HG03342 (cell line): ENCODE data around the gene CD44.

ENCODE experiments used
- ATAC-seq: cut with Tn5 transposase; IDR thresholded peaks from one replicate; pipeline ENCODE4 v1.9.1; 2021; ENCODE audit warnings: mild to moderate bottlenecking, moderate library complexity; ENCODE audit not compliant: unreplicated experiment

The CD44 gene

GRCh38 chr11:35250621-35251020 is 111.7 kb downstream of the CD44 start:
- ATAC-seq, result no peak

GRCh38 chr11:35253237-35253636 is 114.3 kb downstream of the CD44 start:
- ATAC-seq, result no peak

DNA sequence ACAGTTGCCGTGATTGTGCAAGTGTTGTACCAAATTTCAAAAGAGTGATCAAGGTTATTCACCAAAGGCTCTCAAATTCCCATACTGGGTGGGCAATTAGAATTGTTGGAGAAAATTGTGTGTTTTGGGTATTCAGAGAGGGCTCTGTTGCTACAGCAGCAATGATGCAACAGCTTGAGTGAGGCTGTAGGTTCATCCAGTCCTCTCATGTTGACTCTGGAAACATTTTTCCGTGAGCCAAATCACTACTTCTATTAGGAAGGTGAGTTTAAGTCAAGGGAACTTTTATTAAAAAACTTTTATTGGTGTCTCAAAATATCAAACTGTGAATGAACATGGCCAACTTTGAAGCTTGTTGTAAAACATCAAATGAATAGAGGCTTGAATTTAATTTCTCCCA is 116.5 kb downstream of the CD44 start:
- no peak for ATAC-seq

- ATAC-seq, result no peak
Measured at GRCh38 chr11:35256296-35256695, 117.3 kb downstream of the CD44 start.

- peak; percentile 99 for ATAC-seq
Measured at GRCh38 chr11:35257281-35257680, 118.3 kb downstream of the CD44 start.

GRCh38 chr11:35259529-35259928 is 120.6 kb downstream of the CD44 start:
- no peak for ATAC-seq

DNA sequence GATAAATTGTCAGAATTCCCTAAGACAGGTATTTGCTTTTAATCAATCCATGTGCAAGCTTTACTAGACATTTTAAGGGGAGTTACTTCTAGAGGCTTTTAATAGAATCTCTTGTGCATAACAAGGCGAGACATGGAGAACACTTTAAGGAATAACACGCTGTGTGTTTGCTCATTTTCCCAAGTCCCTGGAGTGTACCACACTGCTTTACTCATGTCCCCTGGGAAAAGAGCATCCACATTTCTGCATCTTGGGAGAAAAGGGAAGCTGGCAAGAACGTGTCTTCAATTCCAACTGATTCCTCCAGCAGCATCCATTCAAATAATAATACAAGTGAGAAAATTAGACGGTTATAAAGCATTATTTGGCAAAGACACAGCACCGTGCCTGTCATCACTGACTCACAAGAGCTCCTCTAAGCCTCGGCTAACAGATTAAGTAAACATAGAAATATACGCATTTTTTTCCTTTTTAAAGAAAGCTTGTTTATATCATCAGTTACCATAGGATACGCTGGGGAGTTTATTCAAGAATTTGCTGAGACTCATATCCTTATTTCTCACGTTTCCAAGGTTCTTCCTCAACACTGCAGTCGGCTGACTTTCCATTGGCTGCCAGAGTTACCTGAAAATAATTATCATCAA is 121.5 kb downstream of the CD44 start:
- ATAC-seq, result no peak

- ATAC-seq, result no peak
Measured at GRCh38 chr11:35261197-35261596, 122.2 kb downstream of the CD44 start.

GRCh38 chr11:35262056-35262455 is 123.1 kb downstream of the CD44 start:
- ATAC-seq, result no peak

DNA sequence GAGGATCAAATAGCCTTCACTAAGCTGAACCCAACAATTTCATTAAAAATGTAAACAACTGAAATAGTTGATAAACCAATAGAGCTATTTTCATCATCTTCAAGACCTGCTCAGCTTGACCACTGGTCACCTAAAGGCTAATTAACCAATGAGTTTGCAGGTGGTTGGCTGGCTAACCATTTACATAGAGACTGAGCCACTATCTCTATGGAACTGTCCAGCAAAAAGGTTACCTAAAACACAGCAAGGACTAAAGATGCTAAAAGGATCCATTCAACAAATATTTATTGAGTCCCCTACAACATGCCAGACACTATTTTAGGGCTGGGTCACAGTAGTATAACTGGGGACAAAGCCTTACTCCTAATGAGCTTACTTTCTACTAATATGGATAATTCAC is 123.8 kb downstream of the CD44 start:
- no peak for ATAC-seq

DNA sequence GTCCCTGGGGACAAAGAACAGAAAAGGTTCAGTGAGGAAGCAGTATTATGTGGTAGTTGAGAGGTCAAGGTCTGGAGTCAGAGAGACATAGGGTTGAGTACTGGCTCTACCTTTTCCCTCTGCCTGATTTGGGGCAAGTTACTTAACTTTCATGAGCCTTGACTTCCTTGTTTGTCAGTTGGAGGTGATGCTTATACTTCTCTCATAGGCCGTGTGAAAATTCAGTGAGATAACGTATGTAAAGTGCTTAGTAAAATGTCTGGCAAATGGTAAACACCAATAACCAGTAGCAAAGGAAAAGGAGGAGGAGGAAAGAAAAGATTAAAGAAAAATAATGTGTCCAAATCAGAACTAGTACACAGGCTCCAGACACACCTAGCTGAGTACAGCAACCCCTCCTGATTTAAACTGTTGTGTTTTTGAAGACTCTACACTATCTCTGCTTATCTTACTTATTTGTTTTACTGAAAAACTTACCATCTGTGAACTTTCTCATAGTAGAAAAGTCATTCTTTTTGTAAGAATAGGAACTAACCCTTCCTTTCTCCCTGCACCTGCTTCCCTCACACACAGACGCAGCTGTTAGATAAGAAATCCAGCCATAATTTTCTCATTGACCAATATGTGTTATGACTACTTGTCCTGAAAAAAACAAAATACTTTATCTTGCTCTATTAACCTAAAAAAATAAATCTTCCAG is 126.9 kb downstream of the CD44 start:
- no peak for ATAC-seq

DNA sequence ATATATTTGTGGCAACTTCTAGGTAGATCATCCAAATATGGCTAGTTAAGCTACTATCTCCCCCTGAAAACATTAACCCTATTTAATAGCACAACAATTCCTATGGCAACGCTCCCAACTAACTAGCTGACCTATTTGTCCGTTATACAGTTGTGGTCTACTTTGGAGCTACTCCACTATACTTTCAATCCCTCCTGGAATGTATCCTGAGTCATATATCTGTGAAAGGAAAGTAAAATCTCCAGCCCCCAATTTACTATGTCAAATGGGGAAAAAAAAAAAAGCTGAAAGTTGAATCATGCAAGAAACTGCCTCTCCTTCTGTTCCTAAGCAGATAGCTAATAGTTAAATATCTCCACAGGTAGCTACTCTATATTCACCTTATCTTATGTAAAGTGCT is 128.5 kb downstream of the CD44 start:
- no peak for ATAC-seq

- no peak for ATAC-seq
Measured at GRCh38 chr11:35270342-35270741, 131.4 kb downstream of the CD44 start.

DNA sequence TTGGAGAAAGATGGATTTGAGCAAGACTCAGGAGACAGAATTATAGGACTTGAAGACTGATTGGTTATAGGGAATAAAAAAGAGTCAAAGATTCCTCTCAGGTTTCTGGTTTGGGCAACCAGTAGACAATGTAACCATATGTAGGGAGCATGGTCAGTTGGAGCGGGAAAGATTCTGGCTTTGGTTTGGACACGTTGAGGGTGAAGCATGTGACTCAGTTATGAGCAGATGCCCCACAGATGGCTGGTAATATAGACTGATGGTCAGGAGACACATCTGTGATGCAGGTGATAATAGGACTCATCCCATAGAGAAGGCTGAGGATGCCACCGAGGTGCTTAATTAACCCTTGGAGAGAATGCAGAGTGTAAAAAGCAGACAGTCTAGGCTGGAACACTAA is 132.1 kb downstream of the CD44 start:
- no peak for ATAC-seq

GRCh38 chr11:35272391-35272902 is 133.5 kb downstream of the CD44 start:
- ATAC-seq, result peak; percentile 84

DNA sequence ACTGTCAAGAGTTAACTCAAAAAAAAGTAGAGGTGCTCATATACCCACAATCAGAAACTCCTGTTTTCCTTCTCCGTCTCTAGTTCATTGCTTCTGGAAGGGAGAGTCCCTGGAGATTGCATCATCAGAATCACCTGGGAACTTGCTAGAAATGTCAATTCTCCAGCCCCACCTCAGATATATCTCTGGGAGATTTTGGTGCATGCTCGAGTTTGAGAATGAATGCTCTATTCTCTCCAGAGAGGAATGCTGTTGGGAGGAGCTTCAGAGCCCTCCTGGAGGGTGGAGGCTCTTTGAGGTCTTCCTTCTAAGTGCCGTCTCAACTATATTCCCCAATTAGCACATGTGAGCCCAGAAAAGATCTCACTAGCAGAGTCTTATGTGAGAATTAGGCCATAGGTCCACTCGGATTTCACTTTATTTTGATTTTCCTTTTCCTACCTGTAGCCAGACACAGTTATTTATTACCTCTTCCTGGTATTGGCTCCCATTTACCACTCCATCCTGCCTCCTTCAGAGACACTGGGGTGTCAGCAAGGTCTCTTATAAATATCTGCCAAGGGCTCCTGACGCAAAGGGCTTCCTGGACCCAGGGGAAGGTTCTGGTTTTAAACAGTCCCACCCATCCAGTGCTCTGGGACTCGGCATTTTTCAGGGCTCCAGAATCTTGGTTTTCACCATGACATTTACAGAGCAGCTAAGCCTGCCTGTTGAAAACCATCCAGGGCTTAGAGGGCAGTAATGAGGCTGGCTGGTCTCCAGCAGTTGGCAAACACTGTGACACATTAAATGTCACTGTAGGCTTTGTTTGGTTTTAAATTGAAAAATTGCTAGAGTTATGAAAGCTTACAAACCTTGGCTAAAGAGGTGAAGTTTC is 136.2 kb downstream of the CD44 start:
- no peak for ATAC-seq

- ATAC-seq, result no peak
Measured at GRCh38 chr11:35275786-35276170, 136.8 kb downstream of the CD44 start.

DNA sequence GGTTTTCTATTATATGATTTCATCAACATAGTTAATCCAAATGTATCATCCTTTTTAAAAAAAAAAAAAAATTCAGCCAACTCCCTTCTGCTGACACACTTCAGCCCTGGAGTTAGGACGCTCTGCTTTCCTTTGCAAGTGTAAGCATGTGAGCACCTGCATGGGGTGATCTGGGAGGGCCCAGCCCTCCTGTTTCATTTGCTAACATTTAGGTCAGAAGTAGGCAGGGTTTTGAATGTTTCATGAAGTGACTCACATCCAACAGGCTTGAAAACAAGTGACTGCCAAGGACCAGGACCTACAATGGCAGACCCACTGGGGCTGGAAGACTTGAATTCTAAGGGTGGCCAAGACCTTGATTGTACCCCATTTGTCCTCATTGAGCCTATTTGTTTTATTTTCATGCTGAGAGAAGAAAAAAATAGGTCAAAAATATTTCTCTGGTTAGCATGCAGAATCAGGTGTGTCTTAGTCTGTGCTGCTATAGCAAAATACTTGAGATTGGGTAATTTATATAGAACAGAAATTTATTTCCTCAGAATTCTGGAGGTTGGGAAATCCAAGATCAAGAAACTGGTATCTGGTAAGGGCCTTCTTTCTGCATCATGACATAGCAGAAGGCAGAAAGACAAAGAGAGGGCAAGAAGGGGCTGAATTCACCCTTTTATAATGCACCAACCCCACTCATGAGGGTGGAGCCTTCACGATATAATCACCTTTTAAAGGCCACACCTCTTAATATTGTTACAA is 137.6 kb downstream of the CD44 start:
- ATAC-seq, result no peak

- ATAC-seq, result no peak
Measured at GRCh38 chr11:35277827-35278226, 138.9 kb downstream of the CD44 start.

GRCh38 chr11:35280727-35281126 is 141.8 kb downstream of the CD44 start:
- ATAC-seq, result no peak

- ATAC-seq, result no peak
Measured at GRCh38 chr11:35281169-35281688, 142.3 kb downstream of the CD44 start.
